A549 (cell line): ENCODE data around the gene TRAPPC12. TPM values are rescaled to one million over a fixed set of nuclear protein-coding genes. Genes with fewer than 3 reads are reported as not detected.

Source experiments
- ATAC-seq, 2 experiments: fragments of 200-7000 bp in 1 of 2; fragments of >200 bp in 1 of 2; cut with Nextera tagmentation in 1 of 2; cut with Tn5 transposase in 1 of 2; 3 replicates each; pipeline versions ENCODE4 v1.8.0 to v1.9.1; 2018 to 2020; ENCODE audit warnings: mild to moderate bottlenecking in 1 of 2, moderate library complexity in 1 of 2
- CTCF ChIA-PET: fragments of 300-600 bp; sonication (Branson Sonifier 250); formaldehyde crosslinking; extraction: SDS; loops from one replicate; lab custom pipeline; 2021; ENCODE audit warnings: antibody characterized with exemption, inconsistent platforms; lab: Yijun Ruan, JAX
- POLR2A ChIA-PET: fragments of 350-600 bp; formaldehyde crosslinking; extraction: SDS; loops from one replicate; lab custom pipeline; 2021; ENCODE audit warnings: antibody characterized with exemption, inconsistent platforms; lab: Yijun Ruan, JAX
- DNase-seq, 2 experiments: peaks; one replicate each; pipeline versions ENCODE4 v3.0.0 to v3.0.0-alpha.2; 2011 to 2016; ENCODE audit warnings: low read depth in 1 of 2, low spot score in 1 of 2
- FAIRE-seq: peaks from 2 replicates; lab custom pipeline; 2011; peaks lifted over from hg19 to GRCh38; lab: Jason Lieb, UNC
- H3K27ac ChIP-seq, 2 experiments: fragments of >200 bp; sonication (Bioruptor Twin); formaldehyde crosslinking; 3 replicates each; pipeline ENCODE4 v1.5.1; 2016 to 2017
- H3K4me1 ChIP-seq: fragments of >200 bp; sonication (Bioruptor Twin); formaldehyde crosslinking; 3 replicates; pipeline ENCODE4 v1.6.1; 2016
- H3K4me2 ChIP-seq: fragments of >200 bp; sonication (Bioruptor Twin); formaldehyde crosslinking; 3 replicates; pipeline ENCODE4 v1.6.1; 2016
- H3K4me3 ChIP-seq: fragments of >200 bp; sonication (Bioruptor Twin); formaldehyde crosslinking; 3 replicates; pipeline ENCODE4 v1.5.1; 2016
- H3K9me3 ChIP-seq: fragments of >200 bp; sonication (Bioruptor Twin); formaldehyde crosslinking; 3 replicates; pipeline ENCODE4 v1.6.1; 2016
- BHLHE40 ChIP-seq: IDR thresholded peaks from 2 replicates; pipeline ENCODE4 v1.6.1; 2012; ENCODE audit warnings: low read depth, low read length, inconsistent platforms
- CBX2 ChIP-seq: fragments of 200-600 bp; sonication (generic); IDR thresholded peaks from 2 replicates; pipeline ENCODE4 v1.6.1; 2016; ENCODE audit warnings: low read depth, mild to moderate bottlenecking, borderline replicate concordance
- CBX8 ChIP-seq: fragments of 200-600 bp; sonication (generic); IDR thresholded peaks from 2 replicates; pipeline ENCODE4 v1.6.1; 2016
- CHD4 ChIP-seq: fragments of 200-600 bp; sonication (generic); IDR thresholded peaks from 2 replicates; pipeline ENCODE4 v1.6.1; 2016; ENCODE audit warnings: antibody characterized with exemption, mild to moderate bottlenecking, borderline replicate concordance
- E2F6 ChIP-seq: IDR thresholded peaks from 2 replicates; pipeline ENCODE4 v1.6.1; 2012; ENCODE audit warnings: low read depth, borderline replicate concordance
- EHMT2 ChIP-seq: fragments of 200-600 bp; sonication (generic); IDR thresholded peaks from 2 replicates; pipeline ENCODE4 v1.6.1; 2016; ENCODE audit warnings: antibody characterized with exemption, low read depth, mild to moderate bottlenecking, moderate library complexity
- ELK1 ChIP-seq: fragments of 150-350 bp; IDR thresholded peaks from 2 replicates; pipeline ENCODE4 v1.6.1; 2014; ENCODE audit warnings: low read depth, mild to moderate bottlenecking, low read length
- EP300 ChIP-seq, 2 experiments: fragments of >200 bp; sonication (Bioruptor Twin); formaldehyde crosslinking; IDR thresholded peaks; 2 replicates in 1 of 2; 3 replicates in 1 of 2; pipeline ENCODE4 v1.6.1; 2016 to 2017
- ESRRA ChIP-seq: fragments of 150-350 bp; IDR thresholded peaks from 2 replicates; pipeline ENCODE4 v1.6.1; 2014; ENCODE audit warnings: mild to moderate bottlenecking, low read length, borderline replicate concordance
- FOXS1 ChIP-seq: fragments of 250-450 bp; sonication (Bioruptor Pico); IDR thresholded peaks from 2 replicates; pipeline ENCODE4 v1.5.0; 2020; ENCODE audit warnings: mild to moderate bottlenecking, moderate library complexity
- HES2 ChIP-seq: fragments of >200 bp; sonication (Bioruptor Twin); formaldehyde crosslinking; IDR thresholded peaks from 2 replicates; pipeline ENCODE4 v1.6.1; 2016
- HEYL ChIP-seq: fragments of 250-450 bp; sonication (Bioruptor Pico); IDR thresholded peaks from 2 replicates; pipeline ENCODE4 v1.8.0; 2021; ENCODE audit warnings: mild to moderate bottlenecking, moderate library complexity
- HOXA7 ChIP-seq: fragments of 250-450 bp; sonication (Bioruptor Pico); IDR thresholded peaks from 2 replicates; pipeline ENCODE4 v1.5.0; 2020; ENCODE audit warnings: mild to moderate bottlenecking, moderate library complexity
- JUNB ChIP-seq: fragments of >200 bp; sonication (Bioruptor Twin); formaldehyde crosslinking; IDR thresholded peaks from 2 replicates; pipeline ENCODE4 v1.6.1; 2016
- KDM5A ChIP-seq: fragments of 200-600 bp; sonication (generic); IDR thresholded peaks from 2 replicates; pipeline ENCODE4 v1.6.1; 2016; ENCODE audit warnings: antibody characterized with exemption, mild to moderate bottlenecking
- NFE2L2 ChIP-seq: fragments of 150-350 bp; conservative IDR thresholded peaks from 2 replicates; pipeline ENCODE4 v1.6.1; 2014; ENCODE audit warnings: low read length
- RAD21 ChIP-seq, 2 experiments: fragments of >200 bp in 1 of 2; sonication (Bioruptor Twin) in 1 of 2; formaldehyde crosslinking in 1 of 2; IDR thresholded peaks in 1 of 2; conservative IDR thresholded peaks in 1 of 2; 2 replicates in 1 of 2; 3 replicates in 1 of 2; pipeline ENCODE4 v1.6.1; 2012 to 2018; ENCODE audit warnings: inconsistent platforms in 1 of 2
- RARB ChIP-seq: fragments of 250-450 bp; sonication (Bioruptor Pico); IDR thresholded peaks from 2 replicates; pipeline ENCODE4 v1.8.0; 2021; ENCODE audit warnings: mild to moderate bottlenecking, moderate library complexity
- REST ChIP-seq: fragments of 200-600 bp; sonication (generic); IDR thresholded peaks from 2 replicates; pipeline ENCODE4 v1.6.1; 2016; ENCODE audit warnings: antibody characterized with exemption, mild to moderate bottlenecking, moderate library complexity
- ZFP36 ChIP-seq: fragments of 450-650 bp; IDR thresholded peaks from 2 replicates; pipeline ENCODE4 v1.6.1; 2014; ENCODE audit warnings: borderline replicate concordance; ENCODE audit not compliant: partially characterized antibody
- ZSCAN20 ChIP-seq: fragments of 250-450 bp; sonication (Bioruptor Pico); IDR thresholded peaks from 2 replicates; pipeline ENCODE4 v1.8.0; 2022; ENCODE audit warnings: mild to moderate bottlenecking, moderate library complexity
- WGBS: methylation state at CpG from one replicate; pipeline ENCODE4 v1.1.6; 2017; ENCODE audit errors: missing lambda C conversion rate; 5-methylcytosine and 5-hydroxymethylcytosine counted together
- polyA plus RNA-seq, 4 experiments: library from polyadenylated mRNA; depleted of rRNA in 3 of 4; stranded (reverse); fragments of >200 nt; fragmentation: RNase III in 1 of 4; extraction: RNeasy Plus Mini Kit Qiagen cat#74134 plus additional on column Dnase treatment in 1 of 4; gene quantifications; 2 replicates in 3 of 4; 3 replicates in 1 of 4; pipeline ENCODE4 v1.2.3, GENCODE V29; 2011 to 2017

Gene TRAPPC12
- polyA plus RNA-seq, 2 of the 4 experiments (the other 2 are of a cell fraction): 42.3 to 55.0 TPM

GRCh38 chr2:3338340-3338739, 41.2 kb upstream of the TRAPPC12 start:
- ATAC-seq: no peak; a peak in 1 of 6 replicates
- 92% methylated on average over 10 of the region's 10 CpGs for WGBS

GRCh38 chr2:3340144-3340543, 39.4 kb upstream of the TRAPPC12 start:
- ATAC-seq (no peak), DNase-seq (no peak), FAIRE-seq (no peak)
- CTCF ChIA-PET: no interaction called here
- TF ChIP-seq JUNB (no peak), BHLHE40 (no peak), EP300 (IDR thresholded peaks at IDR 0.05) (no peak), RAD21 (conservative IDR thresholded peaks at IDR 0.05 in 1 of 2, IDR thresholded peaks at IDR 0.05 in 1 of 2) (no peak), HOXA7 (CRISPR knock-in tag) (no peak), ESRRA (no peak), HEYL (CRISPR knock-in tag) (no peak), KDM5A (no peak), E2F6 (no peak)
- WGBS: 94% methylated on average over 10 of the region's 10 CpGs
- H3K4me1 ChIP-seq: no peaks in the 10 kb centered on the region
- no peaks in the 10 kb centered on the region for H3K9me3 ChIP-seq
- H3K4me2 ChIP-seq: no peak overlapping the region
- POLR2A ChIA-PET: no interaction called here
- H3K4me3 ChIP-seq: no peak overlapping the region
- no peak overlapping the region for H3K27ac ChIP-seq

More at GRCh38 chr2:3338340-3338739, 41.2 kb upstream of the TRAPPC12 start:
- H3K4me1 ChIP-seq: no peaks in the 10 kb centered on the region
- no peak for DNase-seq
- POLR2A ChIA-PET: no interaction called here
- no peak for TF ChIP-seq ZFP36
- no peak for TF ChIP-seq FOXS1 (CRISPR knock-in tag)
- TF ChIP-seq ESRRA: no peak
- TF ChIP-seq KDM5A: no peak
- TF ChIP-seq CBX2: no peak
- TF ChIP-seq NFE2L2: no peak
- no peak for TF ChIP-seq REST
- TF ChIP-seq ZSCAN20 (CRISPR knock-in tag): no peak
- no peak for TF ChIP-seq RARB
- TF ChIP-seq CBX8: no peak
- no peak for TF ChIP-seq ELK1
- no peak for TF ChIP-seq CHD4
- no peak for TF ChIP-seq EHMT2
- TF ChIP-seq HES2: no peak
- H3K9me3 ChIP-seq: no peaks in the 10 kb centered on the region
- H3K27ac ChIP-seq: no peak overlapping the region
- no peak for FAIRE-seq
- H3K4me3 ChIP-seq: no peak overlapping the region
- CTCF ChIA-PET: no interaction called here
- no peak overlapping the region for H3K4me2 ChIP-seq
